Effector CD4-positive, alpha-beta T cell (primary cell): ENCODE results near the gene LFNG.
"Not testable (repeated sequence)": the region's sequence is repeated elsewhere in the genome, so short reads cannot be mapped to it uniquely, and the experiment has no call there.

Experiments used
- DNase-seq: peaks from one replicate; pipeline ENCODE4 v3.0.0-alpha.2; 2020

The LFNG gene

DNA sequence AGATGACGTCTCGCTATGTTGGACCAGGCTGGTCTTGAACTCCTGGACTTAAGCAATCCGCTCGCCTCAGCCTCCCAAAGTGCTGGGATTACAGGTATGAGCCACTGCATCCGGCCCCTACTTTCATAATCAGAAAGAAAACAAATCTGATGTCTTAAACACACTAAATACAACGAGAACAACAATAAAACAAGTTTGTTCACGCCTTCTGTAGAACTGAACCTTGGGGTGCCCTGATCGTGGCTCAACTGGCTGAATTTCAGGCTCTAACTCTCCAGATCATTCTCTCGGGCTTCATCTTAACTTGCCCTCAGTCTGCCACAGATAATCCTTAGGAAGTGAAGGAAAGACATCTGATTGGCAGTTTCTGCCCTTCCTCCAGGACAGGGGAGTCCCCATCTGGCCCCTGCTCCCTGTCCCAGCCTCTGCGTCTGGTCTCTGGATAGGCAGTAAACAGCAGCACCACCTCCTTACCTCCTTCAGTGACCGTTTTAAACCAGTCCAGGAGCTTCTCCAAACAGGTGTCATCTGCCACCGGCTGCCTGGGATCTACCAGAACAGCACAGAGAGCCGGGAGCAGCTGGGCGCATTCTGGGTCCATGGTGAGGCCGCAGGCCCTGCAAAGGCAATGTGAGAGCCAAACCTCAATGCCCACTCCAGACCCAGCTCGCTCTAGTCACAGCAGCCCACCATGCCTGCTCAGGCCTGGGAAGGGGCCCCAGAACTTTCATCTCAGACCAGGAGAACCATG is 34.4 kb downstream of the LFNG start:
- DNase-seq: no peak

DNA sequence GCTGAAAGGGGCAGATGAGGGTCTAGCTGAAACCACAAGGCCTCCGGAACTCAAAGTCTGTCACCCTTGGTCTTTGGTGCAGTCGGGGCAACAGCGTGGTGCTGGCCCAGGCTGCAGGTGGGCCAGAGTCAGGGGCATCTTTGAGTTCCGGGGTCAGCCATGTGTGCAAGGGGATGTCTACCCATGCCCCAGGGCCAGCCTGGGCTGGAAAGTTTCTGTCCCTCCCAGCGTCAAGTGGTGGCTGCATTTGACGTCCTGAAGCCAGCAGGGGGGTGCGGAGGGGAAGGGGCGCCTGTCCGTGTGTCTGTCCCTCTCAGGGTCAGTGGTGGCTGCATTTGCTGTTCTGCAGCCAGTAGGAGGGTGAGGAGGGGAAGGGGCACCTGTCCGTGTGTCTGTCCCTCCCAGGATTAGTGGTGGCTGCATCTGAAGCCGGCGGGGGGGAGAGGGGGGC is 35.1 kb downstream of the LFNG start:
- no peak for DNase-seq

- peak; percentile 94 for DNase-seq
Measured at GRCh38 chr7:2555121-2556052, 35.8 kb downstream of the LFNG start, which contains the start of gene BRAT1. TSS of gene BRAT1 (minus strand) at chr7:2555524. CDS start at chr7:2554431, 1,093 bp downstream.

- peak; percentile 79 for DNase-seq
Measured at GRCh38 chr7:2558629-2559282, 39.2 kb downstream of the LFNG start, which contains the start of gene IQCE. TSS of gene IQCE (plus strand) at chr7:2558979. CDS start at chr7:2559182, 203 bp downstream.

- no peak for DNase-seq
Measured at GRCh38 chr7:2559283-2559950, 39.8 kb downstream of the LFNG start.

DNA sequence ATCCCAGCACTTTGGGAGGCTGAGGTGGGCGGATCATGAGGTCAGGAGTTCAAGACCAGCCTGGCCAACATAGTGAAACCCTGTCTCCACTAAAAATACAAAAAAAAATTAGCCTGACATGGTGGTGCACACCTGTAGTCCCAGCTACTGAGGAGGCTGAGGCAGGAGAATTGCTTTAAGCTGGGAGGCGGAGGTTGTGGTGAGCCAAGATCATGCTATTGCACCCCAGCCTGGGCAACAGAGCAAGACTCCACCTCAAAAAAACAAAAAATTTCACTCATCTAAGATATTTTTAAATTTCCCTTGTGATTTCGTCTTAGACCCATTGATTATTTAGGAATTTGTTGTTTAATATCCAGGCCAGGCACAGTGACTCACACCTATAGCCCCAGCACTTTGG is 44.4 kb downstream of the LFNG start:
- not testable (repeated sequence) for DNase-seq

DNA sequence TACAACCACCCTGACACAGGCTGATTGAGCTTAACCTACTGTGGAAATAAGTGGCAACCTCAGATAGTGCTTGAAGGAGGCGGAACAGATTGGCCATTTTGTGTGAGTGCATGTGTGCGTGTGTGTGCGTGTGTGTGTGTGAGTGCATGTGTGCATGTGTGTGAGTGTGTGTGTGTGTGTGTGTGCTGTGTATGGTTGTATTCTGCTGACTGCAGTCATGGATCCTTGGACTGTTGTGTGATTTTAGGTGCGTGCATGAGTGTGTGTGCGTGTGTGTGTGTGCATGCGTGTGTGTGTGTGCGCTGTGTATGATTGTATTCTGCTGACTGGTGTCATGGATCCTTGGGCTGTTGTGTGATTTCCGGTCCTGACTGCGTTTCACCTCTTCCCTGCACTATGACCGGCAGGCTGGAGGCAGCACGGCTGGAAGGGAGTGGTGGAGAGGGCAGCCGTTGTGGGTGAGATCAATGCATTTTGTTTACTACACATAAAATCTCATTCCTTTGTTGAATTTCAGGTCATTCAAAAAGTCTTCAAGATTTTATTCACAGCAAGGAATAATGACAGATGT is 45.5 kb downstream of the LFNG start:
- DNase-seq: no peak

- no peak for DNase-seq
Measured at GRCh38 chr7:2566348-2566889, 46.8 kb downstream of the LFNG start.

GRCh38 chr7:2566890-2567678 is 47.5 kb downstream of the LFNG start:
- no peak for DNase-seq

- no peak for DNase-seq
Measured at GRCh38 chr7:2567679-2568278, 48.2 kb downstream of the LFNG start.

GRCh38 chr7:2568521-2569223 is 49.1 kb downstream of the LFNG start:
- DNase-seq: no peak

DNA sequence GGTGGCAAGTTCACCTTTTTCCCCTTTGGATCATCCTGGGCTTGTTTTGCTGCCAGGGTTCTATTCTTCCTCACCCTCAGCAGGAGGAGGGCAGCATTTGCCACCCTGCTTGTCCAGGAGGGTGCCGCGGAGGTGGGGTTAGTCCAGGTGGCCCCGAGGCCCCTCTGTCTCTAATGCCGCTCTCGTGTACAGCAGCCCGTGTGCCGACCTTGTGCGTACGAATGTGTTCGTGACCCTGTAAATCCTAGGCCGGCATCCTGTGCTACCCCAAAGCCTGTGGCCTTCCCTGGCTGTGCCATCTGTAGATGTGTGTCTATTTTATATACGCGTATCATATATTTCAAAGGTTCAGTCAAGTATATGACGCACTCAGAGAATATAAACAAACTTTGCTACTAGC is 49.8 kb downstream of the LFNG start:
- DNase-seq: no peak

DNA sequence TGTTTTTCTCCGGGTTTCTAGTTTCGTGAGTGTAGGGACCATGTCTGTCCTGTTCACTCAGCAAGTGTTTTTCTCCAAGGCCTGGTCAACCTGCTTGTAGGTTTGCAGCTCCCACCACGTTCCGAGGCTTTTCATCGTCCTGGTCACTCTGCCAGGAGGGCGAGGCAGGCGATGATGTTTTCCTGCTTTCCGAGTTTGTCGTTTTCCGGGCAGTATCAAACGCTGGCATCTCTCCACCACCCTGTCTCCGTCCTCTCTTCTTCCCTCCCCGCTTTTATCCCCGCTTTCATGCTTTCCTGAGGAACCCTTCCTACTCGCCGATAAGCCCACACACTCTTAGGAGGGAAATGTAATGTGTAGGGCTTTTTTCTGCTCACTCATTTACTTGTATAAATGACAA is 50.4 kb downstream of the LFNG start:
- no peak for DNase-seq

DNA sequence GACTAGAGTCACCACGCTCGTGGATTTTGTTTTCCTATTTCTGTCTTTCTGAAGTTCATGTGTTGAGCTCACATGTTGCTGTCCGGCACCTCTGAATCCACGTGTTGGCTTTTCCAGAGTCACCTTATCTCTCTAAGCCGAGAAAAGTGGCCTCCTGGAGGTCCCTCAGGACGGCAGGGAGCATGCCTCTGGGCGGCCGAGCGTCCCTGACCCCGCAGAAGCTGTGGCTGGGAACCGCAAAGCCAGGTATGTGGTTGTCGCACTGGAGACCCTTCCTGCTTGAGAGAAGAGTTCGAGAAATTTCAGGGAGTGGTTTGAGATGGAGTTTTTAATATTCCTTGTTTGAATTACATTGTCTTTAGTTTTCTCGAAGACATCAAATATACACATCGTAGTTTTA is 51.8 kb downstream of the LFNG start:
- no peak for DNase-seq

DNA sequence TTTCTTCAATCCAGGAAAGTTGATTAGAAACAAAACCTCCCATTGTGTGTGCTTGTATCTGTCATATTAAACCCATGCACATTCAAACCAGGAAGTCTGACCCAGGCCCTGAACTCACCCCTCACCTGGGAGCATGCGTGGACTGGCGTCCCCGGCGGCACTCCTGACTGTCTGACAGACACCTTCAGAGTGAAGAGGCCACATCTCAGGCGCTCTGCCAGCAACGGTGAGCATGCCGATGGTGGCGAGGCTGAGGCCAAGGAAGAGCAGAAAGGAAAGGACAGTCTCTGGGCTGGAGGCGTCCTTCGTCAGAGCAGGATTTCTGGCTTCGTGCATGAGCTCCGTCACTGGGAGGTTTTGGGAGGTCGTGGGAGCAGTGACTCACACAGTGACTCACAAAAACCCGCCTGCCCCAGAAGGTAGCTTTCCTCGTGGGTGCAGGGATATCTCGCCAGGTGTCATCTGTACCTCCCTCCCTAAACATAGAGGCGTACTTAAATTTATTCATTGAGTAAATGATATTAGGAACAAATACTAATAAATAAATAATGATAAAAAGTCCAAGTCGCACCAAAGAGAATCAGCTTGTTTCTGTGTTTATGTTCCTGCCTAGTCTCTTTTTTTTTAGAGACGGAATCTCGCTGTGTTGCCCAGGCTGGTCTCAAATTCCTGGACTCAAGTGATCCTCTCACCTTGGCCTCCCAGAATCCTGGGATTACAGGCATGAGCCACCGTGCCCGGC is 52.7 kb downstream of the LFNG start:
- no peak for DNase-seq

DNA sequence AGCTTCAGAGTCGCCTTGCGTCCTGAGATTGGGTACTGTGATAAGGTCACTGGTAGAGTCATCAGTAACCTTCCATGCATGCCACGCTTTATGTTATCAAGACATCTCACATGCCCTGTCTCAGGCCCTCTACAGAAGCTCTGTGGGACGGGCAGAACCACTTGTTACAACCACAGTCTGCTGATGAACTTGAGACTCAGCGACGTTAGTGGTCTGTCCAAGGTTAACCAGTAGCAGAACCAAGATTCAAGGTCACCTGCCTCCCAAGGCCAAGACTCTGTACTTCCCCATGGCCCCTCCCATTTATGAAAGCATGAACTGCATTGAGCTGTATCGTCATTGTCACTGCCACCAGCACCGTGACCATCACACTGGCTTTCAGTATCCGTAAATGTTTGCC is 54.2 kb downstream of the LFNG start:
- no peak for DNase-seq

DNA sequence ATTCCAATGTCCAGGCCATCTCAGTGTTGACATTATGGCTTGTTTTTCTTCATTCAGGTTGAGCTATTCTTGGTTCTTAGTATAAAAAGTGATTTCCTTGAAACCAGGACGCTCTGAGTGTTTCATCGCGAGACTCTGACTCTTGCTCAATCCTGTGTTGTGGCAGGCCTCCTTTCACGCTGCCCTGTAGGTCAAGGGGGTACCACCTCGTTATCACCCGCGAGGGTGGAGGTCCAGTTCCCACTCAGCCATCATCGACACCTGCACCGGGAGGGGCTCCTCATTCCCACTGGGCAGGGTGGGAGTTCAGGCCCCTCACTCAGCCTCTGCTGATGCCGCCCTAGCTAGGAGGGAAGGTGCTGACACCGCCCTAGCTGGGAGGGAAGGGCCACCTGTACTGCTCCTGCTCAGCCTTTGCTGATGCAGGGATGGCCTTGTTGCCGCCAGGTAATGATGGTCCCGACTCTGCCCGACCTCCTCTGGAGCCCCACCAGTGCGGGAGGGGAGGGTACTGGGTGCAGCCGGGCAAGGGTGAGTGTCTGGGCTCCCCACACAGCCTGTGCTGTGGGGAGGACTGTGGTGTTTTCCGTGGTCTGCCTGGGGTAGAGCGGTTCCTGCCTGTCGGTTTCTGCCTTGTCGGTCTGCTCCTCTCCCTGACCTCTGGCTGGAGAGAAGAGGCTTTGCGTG is 55.6 kb downstream of the LFNG start:
- DNase-seq: no peak

GRCh38 chr7:2575733-2576340 is 56.3 kb downstream of the LFNG start:
- DNase-seq: no peak
